Fibroblast of lung (primary cell): ENCODE results near the gene PLXNA4. TPM values are rescaled to one million over a fixed set of nuclear protein-coding genes. Genes with fewer than 3 reads are reported as not detected.

Source experiments
- DNase-seq, 2 donors: peaks; one replicate each; pipeline versions ENCODE4 v3.0.0 to v3.0.0-alpha.2; 2010; ENCODE audit warnings: low read depth in 2 of 2
- H2AFZ ChIP-seq: 2 replicates; pipeline ENCODE4 v1.5.1; 2012; ENCODE audit warnings: low read length, control low read depth, inconsistent platforms
- H3K27ac ChIP-seq: 2 replicates; pipeline ENCODE4 v1.5.1; 2011; ENCODE audit warnings: low read length, control low read depth; ENCODE audit not compliant: insufficient read depth
- H3K27me3 ChIP-seq: 2 replicates; pipeline ENCODE4 v1.5.1; 2011; ENCODE audit warnings: mild to moderate bottlenecking, low read length; ENCODE audit not compliant: control insufficient read depth, insufficient read depth
- H3K36me3 ChIP-seq: 2 replicates; pipeline ENCODE4 v1.5.1; 2011; ENCODE audit warnings: low read length; ENCODE audit not compliant: control insufficient read depth, insufficient read depth
- H3K4me1 ChIP-seq: 2 replicates; pipeline ENCODE4 v1.5.1; 2011; ENCODE audit warnings: low read length; ENCODE audit not compliant: control insufficient read depth, insufficient read depth; ENCODE audit errors: extremely low read depth
- H3K4me2 ChIP-seq: 2 replicates; pipeline ENCODE4 v1.5.1; 2011; ENCODE audit warnings: low read length, control low read depth; ENCODE audit not compliant: insufficient read depth; ENCODE audit errors: extremely low read depth
- H3K4me3 ChIP-seq, 4 experiments: fragments of 200-600 bp in 1 of 4; sonication (generic) in 1 of 4; replicated peaks in 1 of 4; 2 replicates each; pipeline ENCODE4 v1.5.1; 2011 to 2016; ENCODE audit warnings: low read length in 4 of 4, low read depth in 3 of 4, mild to moderate bottlenecking in 3 of 4, control low read depth in 2 of 4, inconsistent platforms in 1 of 4, mixed read lengths in 1 of 4; ENCODE audit not compliant: insufficient read depth in 1 of 4; ENCODE audit errors: control extremely low read depth in 1 of 4
- H3K79me2 ChIP-seq: 2 replicates; pipeline ENCODE4 v1.5.1; 2012; ENCODE audit warnings: mild to moderate bottlenecking, low read length, inconsistent platforms; ENCODE audit not compliant: control insufficient read depth, insufficient read depth
- H3K9ac ChIP-seq: 2 replicates; pipeline ENCODE4 v1.5.1; 2011; ENCODE audit warnings: mild to moderate bottlenecking, low read length, control low read depth; ENCODE audit not compliant: insufficient read depth
- H3K9me3 ChIP-seq: 2 replicates; pipeline ENCODE4 v1.5.1; 2012; ENCODE audit warnings: low read depth, low read length; ENCODE audit not compliant: control insufficient read depth, insufficient read depth
- H4K20me1 ChIP-seq: 2 replicates; pipeline ENCODE4 v1.5.1; 2011; ENCODE audit warnings: low read length; ENCODE audit not compliant: control insufficient read depth, insufficient read depth; ENCODE audit errors: extremely low read depth
- EZH2 ChIP-seq: IDR thresholded peaks from 2 replicates; pipeline ENCODE4 v1.5.1; 2012; ENCODE audit warnings: low read length, control low read depth, mild to moderate bottlenecking; ENCODE audit errors: missing control alignments
- polyA plus RNA-seq, 2 donors: library from polyadenylated mRNA; depleted of rRNA in 1 of 2; stranded (reverse) in 1 of 2; unstranded in 1 of 2; fragments of >200 nt; gene quantifications; 2 replicates each; pipeline ENCODE4 v1.2.1, GENCODE V29; 2011 to 2012; ENCODE audit warnings: missing spikeins in 1 of 2
- total RNA-seq: library from RNA; depleted of rRNA; stranded (reverse); fragments of >200 nt; gene quantifications from 2 replicates; pipeline ENCODE4 v1.2.1, GENCODE V29; 2014
- TF ChIP-seq, protein P1 (sequence below), 2 donors: IDR thresholded peaks in 1 of 2; conservative IDR thresholded peaks in 1 of 2; 1 replicate in 1 of 2; 2 replicates in 1 of 2; pipeline ENCODE4 v1.5.1; 2011 to 2012; ENCODE audit warnings: low read length in 2 of 2, control low read depth in 1 of 2, inconsistent platforms in 1 of 2, low read depth in 1 of 2, mild to moderate bottlenecking in 1 of 2

The PLXNA4 gene
- total and polyA plus RNA-seq, 2 donors (not counting 1 experiment from before 2014, with no cell fraction given), result 1.2 to 1.5 TPM

DNA sequence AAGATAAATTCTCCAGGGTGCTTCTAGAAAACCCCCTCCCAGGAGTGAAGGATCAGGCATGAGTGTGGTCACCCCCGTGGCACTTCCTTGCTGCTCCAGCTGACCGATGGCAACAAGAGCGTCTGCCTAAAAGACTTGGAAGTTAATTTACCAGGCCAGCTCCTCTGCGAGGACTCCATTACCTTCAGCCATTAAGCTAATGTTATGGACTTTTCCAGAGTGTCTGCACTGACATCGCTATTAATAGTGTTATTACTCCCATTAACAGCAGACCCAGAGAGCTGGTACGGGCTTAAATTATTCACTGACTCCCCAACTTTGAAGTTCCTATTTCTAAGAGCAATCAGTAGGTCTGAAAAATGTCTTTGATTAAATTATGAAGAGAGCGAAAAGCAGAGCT is 345.8 kb downstream of the PLXNA4 start:
- no peaks in the 10 kb centered on the region for H3K27me3 ChIP-seq
- H2AFZ ChIP-seq, result no peak overlapping the region
- no peak overlapping the region for H3K4me3 ChIP-seq
- no peaks in the 10 kb centered on the region for H3K9me3 ChIP-seq
- H3K36me3 ChIP-seq, result no peaks in the 10 kb centered on the region
- no peak overlapping the region for H3K4me2 ChIP-seq
- TF ChIP-seq, protein P1, sequence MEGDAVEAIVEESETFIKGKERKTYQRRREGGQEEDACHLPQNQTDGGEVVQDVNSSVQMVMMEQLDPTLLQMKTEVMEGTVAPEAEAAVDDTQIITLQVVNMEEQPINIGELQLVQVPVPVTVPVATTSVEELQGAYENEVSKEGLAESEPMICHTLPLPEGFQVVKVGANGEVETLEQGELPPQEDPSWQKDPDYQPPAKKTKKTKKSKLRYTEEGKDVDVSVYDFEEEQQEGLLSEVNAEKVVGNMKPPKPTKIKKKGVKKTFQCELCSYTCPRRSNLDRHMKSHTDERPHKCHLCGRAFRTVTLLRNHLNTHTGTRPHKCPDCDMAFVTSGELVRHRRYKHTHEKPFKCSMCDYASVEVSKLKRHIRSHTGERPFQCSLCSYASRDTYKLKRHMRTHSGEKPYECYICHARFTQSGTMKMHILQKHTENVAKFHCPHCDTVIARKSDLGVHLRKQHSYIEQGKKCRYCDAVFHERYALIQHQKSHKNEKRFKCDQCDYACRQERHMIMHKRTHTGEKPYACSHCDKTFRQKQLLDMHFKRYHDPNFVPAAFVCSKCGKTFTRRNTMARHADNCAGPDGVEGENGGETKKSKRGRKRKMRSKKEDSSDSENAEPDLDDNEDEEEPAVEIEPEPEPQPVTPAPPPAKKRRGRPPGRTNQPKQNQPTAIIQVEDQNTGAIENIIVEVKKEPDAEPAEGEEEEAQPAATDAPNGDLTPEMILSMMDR (conservative IDR thresholded peaks at IDR 0.05 in 1 of 2, IDR thresholded peaks at IDR 0.05 in 1 of 2; ENCODE audit: low read depth in 1 of 2, low read length in 2 of 2), result no peak
- no peak for TF ChIP-seq EZH2
- H3K4me1 ChIP-seq, result no peaks in the 10 kb centered on the region
- H3K9ac ChIP-seq, result no peak overlapping the region
- H4K20me1 ChIP-seq, result no peaks in the 10 kb centered on the region
- H3K79me2 ChIP-seq, result no peaks in the 10 kb centered on the region
- no peak overlapping the region for H3K27ac ChIP-seq
- no peak for DNase-seq

DNA sequence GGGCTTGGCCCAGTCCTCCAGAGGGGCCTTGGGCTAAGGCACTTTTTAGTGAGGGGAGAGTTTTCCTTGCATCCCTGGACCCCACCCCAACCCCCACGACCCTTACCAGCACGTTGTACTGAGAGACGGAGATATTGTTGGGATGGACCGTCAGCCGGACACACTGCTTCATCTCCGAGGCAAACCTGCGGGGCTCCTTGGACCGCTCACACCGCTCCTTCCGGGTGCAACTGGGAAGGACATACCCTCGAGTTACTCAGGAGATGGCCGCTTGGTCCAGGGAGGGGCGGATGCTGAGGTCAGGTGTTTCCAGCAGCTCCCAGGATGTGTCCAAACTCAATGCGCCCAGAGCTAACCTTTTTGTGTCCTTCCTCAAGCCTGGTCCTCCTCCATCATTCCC is 348.0 kb downstream of the PLXNA4 start:
- Histone ChIP-seq H3K4me1 (no peaks in the 10 kb centered on the region), H3K27me3 (no peaks in the 10 kb centered on the region), H3K4me2 (no peak overlapping the region), H3K9ac (no peak overlapping the region), H3K4me3 (no peak overlapping the region), H3K79me2 (no peaks in the 10 kb centered on the region), H4K20me1 (no peaks in the 10 kb centered on the region), H3K9me3 (no peaks in the 10 kb centered on the region), H2AFZ (no peak overlapping the region), H3K36me3 (no peaks in the 10 kb centered on the region), H3K27ac (no peak overlapping the region)
- TF ChIP-seq, protein P1 (conservative IDR thresholded peaks at IDR 0.05 in 1 of 2, IDR thresholded peaks at IDR 0.05 in 1 of 2; ENCODE audit: low read depth in 1 of 2, low read length in 2 of 2), result no peak
- no peak for TF ChIP-seq EZH2
- DNase-seq, result no peak

DNA sequence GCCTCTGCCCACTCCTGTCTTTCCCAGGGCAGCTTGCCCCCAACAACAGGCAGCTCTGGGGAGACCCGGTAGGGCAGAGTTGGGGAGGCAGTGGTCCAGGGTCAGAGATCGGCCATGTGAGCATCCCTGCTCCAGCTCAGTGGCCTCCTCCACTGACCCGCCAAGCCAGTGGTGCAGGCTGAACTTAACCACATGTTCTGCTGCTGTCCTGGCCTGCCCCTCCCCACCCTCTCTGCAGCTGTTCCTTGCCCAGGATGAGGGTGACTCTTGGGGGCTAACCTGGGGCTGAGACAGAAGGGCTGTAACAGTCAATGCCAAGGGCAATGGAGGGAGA is 349.3 kb downstream of the PLXNA4 start:
- Histone ChIP-seq H3K9ac (no peak overlapping the region), H3K27ac (no peak overlapping the region), H3K4me1 (no peaks in the 10 kb centered on the region), H2AFZ (no peak overlapping the region), H3K4me2 (no peak overlapping the region), H3K36me3 (no peaks in the 10 kb centered on the region), H4K20me1 (no peaks in the 10 kb centered on the region), H3K9me3 (no peaks in the 10 kb centered on the region), H3K4me3 (no peak overlapping the region), H3K79me2 (no peaks in the 10 kb centered on the region), H3K27me3 (no peaks in the 10 kb centered on the region)
- DNase-seq, result no peak
- TF ChIP-seq, protein P1 (conservative IDR thresholded peaks at IDR 0.05 in 1 of 2, IDR thresholded peaks at IDR 0.05 in 1 of 2; ENCODE audit: low read depth in 1 of 2, low read length in 2 of 2), result no peak
- no peak for TF ChIP-seq EZH2
